EH (cell line): ENCODE data around the gene PRKAR1B.

ENCODE experiments used
- DNase-seq: peaks from one replicate; pipeline ENCODE4 v3.0.0-alpha.2; 2015; ENCODE audit warnings: low read depth

PRKAR1B gene

DNA sequence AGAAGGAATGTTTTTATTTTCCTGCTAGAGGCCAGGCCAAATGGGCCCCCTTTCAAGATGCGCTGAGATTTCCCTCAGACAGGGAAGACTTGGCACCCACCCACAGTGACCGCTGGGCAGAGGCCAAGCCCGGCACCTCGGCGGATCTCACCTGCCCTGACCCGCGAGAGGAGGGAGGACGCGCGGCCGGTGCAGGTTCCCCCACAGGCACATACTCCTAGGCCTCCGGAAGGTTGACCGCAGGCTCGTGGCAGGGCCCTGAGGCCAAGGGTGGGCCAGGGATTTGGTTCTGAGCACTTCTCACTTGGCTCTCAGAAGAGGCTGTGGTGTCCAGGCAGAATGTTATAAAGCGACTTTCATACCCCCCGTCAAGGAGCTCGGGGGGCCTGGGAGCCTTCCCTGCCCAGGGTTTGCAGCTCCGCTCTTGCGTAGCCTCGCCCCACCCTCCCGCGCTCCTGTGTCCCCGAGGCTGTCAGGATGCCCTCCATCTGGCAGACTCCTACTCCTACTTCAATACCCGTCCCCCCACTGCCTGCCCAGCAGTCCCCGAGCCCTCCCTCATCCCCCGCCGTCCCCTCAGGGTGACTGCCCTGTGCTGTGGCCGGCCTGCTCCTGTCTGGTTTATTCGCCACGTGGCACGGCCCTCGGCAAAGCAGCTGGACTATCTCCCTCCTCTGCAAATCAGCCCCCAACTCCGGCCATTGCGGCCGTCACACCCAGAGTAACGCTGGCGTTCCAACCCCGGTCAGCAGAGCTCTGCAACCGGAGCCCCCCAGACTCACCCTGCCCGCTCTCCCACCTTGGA is 156.9 kb downstream of the PRKAR1B start:
- DNase-seq, result no peak

- DNase-seq, result no peak
Measured at GRCh38 chr7:569071-569855, 157.8 kb downstream of the PRKAR1B start.

DNA sequence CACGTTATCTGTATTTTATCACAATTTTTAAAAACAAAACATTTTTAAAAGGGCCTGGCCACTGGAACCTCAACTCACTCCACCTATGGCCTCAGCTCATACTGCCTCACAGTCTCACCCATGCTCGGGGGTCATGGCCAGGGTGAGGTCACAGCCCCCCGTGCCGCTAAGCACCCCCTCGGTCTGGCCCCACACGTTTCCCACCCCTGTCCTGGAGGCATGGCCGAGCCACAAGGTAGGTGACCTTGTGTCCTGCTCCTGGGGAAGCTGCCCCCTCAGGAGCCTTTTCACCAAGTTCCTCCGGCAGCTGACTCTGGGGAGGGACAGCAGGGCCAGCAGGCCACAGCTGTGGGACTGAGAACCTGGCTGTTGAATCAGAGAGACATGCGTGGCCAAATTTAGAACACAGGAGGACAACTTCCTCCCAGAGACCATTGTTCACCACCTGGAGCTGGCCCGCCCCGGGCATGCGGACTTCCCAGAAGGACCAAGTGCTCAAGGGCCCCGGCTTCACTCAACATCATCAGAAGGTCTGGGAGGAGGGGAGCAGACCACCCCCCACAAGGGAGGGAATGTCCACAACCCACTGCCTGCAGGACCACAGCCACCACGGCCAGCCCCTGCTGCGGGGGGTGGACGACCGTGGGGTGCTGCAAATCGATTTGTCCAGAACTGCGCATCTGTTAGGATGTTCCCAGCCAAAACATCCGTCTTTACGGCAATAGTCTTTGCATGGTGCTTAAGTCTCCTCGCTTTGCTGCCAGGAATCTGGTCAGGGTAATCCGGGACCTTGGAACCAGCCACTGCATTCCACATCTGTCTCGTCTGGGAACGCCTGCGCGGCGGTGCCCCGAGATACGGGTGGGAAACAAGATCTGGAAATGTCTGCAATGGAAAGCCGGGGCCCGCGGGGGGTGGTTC is 158.8 kb downstream of the PRKAR1B start:
- peak; percentile 11 for DNase-seq

DNA sequence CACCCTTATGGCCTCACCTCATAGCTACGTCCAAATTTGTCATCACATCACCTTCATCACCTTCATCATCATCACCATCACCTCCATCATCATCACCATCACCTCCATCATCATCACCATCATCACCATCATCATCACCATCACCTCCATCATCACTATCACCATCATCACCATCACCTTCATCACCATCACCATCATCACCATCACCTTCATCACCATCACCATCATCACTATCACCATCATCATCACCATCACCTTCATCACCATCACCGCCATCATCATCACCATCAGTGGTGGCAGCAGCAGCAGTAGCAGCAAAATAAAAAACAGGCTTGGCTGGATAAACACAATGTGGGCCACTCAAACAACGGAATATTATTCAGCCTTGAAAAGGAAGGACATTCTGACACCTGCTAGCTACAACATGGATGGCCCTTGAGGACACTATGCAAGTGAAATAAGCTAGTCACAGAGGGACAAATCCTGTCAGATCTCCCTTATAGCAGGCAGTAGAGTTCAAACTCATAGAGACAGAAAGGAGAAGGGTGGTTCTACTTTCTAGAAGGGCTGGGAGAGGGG is 159.7 kb downstream of the PRKAR1B start:
- DNase-seq, result no peak

DNA sequence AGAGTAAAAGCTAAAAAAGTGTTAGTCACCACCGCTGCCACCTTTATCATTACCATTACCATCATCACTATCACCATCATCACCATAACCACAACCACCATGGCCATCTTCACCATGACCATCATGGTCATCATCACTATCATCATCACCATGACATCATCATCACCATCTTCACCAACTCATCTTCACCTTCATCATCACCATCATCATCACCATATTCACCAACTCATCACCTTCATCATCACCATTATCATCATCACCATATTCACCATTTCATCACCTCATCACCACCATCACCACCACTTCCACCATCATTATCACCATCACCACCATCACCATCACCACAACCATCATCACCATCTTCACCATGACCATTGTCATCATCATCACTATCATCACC is 161.0 kb downstream of the PRKAR1B start:
- DNase-seq, result no peak

DNA sequence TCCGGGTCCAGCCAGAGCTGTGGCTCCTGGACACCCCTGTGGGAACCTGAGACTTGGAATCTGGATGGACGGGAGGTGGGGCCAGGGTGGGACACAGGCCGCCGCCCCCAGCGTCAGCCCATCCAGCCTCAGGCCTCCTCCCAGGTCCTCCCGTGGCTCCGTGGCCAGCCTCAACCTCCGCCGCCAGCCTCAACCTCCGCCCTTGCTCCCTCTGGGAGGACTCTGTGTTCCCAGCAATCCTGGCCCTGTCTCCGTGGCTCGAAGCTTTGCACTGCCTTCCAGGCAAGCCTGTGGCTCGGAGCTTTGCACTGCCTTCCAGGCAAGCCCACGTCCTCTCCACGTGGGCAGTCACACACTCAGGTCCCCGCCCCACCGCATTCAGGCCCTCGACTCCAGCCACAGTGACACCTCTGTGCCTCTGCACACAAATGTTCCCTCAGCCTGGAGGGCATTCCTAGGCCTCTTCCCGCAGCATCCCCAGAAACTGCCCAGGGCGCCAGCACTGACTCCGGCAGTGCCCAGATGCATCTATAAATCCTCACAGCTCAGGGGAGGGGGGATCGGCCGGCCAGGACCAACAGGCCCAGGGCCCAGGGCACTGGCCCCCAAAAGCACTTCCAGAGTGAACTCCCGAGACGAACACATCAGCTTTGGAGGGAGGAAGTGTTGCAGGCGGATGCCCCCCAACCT is 162.8 kb downstream of the PRKAR1B start:
- no peak for DNase-seq

GRCh38 chr7:563629-564170 is 163.4 kb downstream of the PRKAR1B start:
- no peak for DNase-seq

DNA sequence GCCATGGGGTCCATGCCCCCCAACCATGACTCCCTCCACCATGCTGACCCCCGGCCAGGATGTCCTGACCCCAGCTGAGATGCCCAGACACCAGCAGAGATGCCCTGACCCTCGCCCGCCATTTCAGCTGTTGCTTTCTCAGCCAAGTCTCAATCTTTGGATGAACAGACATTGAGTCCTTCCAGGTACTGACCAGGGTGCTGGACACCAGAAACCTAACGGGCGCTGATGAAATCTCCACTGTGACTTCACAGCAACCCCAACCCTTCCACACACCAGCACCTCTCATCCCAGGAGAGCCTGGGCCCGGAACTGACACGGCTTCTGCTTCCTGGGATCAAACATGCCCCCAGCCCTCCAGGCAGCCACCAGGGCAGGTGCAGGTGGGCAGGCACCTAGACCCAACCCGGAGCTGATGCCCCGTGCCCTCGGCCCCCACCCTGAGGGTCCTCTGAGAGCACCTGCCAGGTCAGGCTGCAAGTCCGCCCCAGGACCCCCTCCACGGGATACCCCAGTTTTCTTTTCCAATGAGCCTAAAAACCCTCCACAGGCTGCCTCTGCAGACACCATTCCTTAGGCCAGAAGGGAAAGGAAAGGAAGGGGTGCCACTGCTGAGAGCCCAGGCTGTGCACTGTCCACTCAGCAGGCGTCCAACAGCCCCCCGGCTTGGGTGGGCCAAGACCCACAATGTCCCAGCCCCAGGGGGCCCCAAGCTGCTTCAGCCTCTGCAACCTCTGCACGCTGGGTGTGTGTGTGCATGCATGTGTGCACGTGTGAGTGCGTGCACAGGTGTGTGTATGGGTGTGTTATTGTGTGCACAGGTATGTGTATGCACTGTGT is 164.1 kb downstream of the PRKAR1B start:
- no peak for DNase-seq

GRCh38 chr7:562374-562675 is 164.8 kb downstream of the PRKAR1B start:
- DNase-seq, result no peak

DNA sequence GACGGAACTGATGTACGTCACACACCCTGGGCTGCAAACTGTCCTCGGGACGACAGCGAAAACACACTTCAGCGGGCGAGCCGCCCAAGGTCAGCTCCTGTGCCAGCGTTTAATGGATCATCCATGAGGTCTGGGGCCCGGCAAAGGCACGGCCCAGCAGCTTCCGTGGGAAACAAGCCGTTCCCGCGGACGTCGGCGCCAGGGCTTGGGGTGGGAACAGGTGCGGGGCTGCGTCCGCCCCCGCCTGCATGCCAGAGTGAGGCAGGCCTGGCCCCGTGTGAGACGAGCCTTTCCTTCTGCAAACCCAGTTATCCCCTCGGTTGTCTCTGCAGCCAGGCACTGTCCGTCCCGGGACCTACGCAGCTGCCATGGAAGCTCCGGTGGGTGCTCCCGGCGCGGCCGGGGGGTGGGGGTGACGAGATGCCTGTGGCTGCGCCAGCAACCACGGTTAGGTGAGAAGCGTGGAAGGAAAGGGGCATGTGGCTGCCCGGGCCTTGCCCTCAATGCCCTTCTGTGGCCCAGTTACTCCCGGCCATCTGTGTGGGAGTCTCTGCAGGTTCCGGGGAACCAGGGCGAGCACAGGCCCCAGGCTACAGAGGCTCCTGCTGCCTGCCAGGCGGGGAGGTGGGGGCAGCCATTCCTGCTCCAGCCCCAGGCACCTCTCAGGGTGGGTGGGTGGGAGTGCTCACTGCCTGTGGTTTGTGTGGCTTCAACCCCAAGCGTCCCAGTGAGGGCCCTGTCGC is 165.3 kb downstream of the PRKAR1B start:
- DNase-seq, result no peak

DNA sequence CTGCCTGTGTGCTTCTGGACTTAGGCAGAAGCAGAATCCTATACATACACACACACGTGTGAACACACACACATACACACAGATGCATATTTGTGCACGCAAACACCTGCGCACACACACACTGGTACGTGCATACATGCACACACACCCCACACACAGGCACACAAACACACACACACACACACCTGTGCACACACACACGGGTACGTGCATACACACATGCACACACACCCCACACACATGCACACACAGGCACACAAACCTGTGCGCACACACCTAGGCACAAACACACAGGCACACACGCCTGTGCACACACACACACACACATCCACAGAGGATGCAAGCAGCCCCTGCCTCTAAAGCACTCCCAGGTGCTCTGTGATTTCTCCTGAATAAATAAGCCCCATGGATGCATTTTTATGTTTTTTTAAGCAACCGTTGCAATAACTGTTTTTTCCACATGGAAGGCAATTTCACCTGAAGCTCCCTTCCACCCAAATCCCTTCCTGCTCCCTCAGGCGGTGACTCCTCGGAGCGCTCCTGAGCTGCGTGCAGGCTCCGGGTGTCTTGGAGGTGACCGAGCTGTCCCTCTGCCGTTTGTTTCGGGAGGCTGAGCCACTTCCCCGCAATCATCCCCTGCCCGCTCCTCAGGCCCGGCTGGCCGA is 166.0 kb downstream of the PRKAR1B start:
- DNase-seq, result no peak

DNA sequence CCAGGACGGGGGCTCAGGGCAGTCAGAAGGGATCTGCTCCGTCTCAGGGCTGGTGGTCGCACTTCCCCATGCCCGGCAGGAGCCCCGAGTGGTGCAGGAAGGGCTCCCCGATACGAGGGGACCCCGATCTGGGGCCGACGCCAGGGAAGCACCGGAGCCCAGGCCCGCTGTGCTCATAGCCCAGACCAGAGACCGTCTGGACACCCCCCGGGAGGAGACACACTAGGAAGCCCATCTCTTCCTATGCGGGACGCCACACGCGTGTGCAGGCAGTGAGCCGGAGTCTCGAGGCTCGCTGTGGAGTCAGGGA is 167.7 kb downstream of the PRKAR1B start:
- DNase-seq, result no peak

- no peak for DNase-seq
Measured at GRCh38 chr7:557558-557881, 169.6 kb downstream of the PRKAR1B start.

DNA sequence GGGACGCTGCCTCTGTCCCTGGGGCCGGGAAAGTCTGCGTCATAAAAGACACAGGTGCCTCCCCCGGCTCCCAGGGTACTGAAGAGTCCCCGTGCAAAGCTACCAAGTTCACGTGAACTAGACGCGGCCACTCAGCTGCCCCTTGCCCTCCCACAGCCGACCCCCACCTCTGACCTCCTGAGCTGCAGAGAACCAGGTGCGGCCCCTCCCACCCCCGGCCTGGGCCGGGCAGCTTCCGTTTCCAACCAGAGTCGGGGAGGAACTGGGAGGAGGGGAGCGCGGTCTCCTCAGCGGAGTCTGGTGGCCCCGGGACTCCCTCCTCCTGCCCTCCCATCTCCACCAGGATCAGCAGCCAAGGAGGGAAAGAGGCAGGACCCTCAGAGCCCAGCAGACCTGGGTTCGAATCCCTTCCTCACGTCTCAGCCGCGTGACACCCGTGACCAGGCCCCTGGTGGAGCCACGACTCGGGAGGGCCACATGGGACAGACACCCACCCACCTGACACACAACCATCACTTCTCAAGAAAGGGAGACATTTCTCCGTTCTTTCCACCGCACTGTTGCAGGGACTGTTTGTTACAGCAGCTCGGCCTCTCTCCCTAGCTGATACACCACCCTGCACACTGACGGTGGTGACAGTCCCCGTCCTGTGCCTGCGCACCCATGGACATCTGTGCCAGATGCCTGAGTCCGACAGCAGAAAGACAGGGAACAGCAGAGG is 170.1 kb downstream of the PRKAR1B start:
- no peak for DNase-seq

GRCh38 chr7:556291-556826 is 170.7 kb downstream of the PRKAR1B start:
- no peak for DNase-seq

GRCh38 chr7:555551-556160 is 171.4 kb downstream of the PRKAR1B start:
- no peak for DNase-seq

- no peak for DNase-seq
Measured at GRCh38 chr7:553636-554111, 173.4 kb downstream of the PRKAR1B start.
